Measurements from ENCODE around the gene FAM156A. TPM values are rescaled to one million over a fixed set of nuclear protein-coding genes. Genes with fewer than 3 reads are reported as not detected.
"Not testable (repeated sequence)": the region's sequence is repeated elsewhere in the genome, so short reads cannot be mapped to it uniquely, and the experiment has no call there.

Gene FAM156A
- total and polyA plus RNA-seq, 2 donors (not counting 3 experiments of a cell fraction or from before 2014, with no cell fraction given), result 15.3 to 16.1 TPM

GRCh38 chrX:52974336-52974992 is 16.1 kb upstream of the FAM156A start:
- H3K4me2 ChIP-seq (ENCODE audit: insufficient read depth, low read length); H3K4me3 ChIP-seq (replicated peaks in 1 of 3; ENCODE audit: insufficient read depth in 1 of 3, low read depth in 1 of 3, low read length in 3 of 3); H3K27me3 ChIP-seq (ENCODE audit: control insufficient read depth in 2 of 2, insufficient read depth in 2 of 2, low read length in 2 of 2); H3K9me1 ChIP-seq (replicated peaks; ENCODE audit: control insufficient read depth, extremely low read depth, insufficient read depth, low read length); H3K36me3 ChIP-seq (ENCODE audit: control insufficient read depth in 2 of 2, extremely low read depth in 1 of 2, insufficient read depth in 2 of 2, low read length in 2 of 2); H3K79me2 ChIP-seq (ENCODE audit: control insufficient read depth, insufficient read depth, low read length); H3K27ac ChIP-seq (ENCODE audit: insufficient read depth, low read depth, low read length); dilution Hi-C loops (cut with MboI; ENCODE audit: extremely low pct_ligation_motif_present, low sequenced_read_pairs); CTCF ChIA-PET; POLR2A ChIA-PET; FAIRE-seq; H3K9ac ChIP-seq (replicated peaks; ENCODE audit: extremely low read depth, insufficient read depth, low read length); H2AFZ ChIP-seq (ENCODE audit: low read depth, low read length); H3K9me3 ChIP-seq (replicated peaks; ENCODE audit: control insufficient read depth, insufficient read depth, low read length); intact Hi-C loops (cut with micrococcal nuclease); H3K4me1 ChIP-seq (ENCODE audit: control insufficient read depth, extremely low read depth, insufficient read depth, low read length); DNase-seq (ENCODE audit: low read depth, low spot score); H4K20me1 ChIP-seq (replicated peaks; ENCODE audit: control insufficient read depth, extremely low read depth, insufficient read depth, low read length); BruUV-seq (replicated peaks): not testable (repeated sequence)

- DNase-seq (ENCODE audit: low read depth, low spot score); intact Hi-C loops (cut with micrococcal nuclease); BruUV-seq (replicated peaks); FAIRE-seq; H3K4me1 ChIP-seq (ENCODE audit: control insufficient read depth, extremely low read depth, insufficient read depth, low read length); H2AFZ ChIP-seq (ENCODE audit: low read depth, low read length); POLR2A ChIA-PET; dilution Hi-C loops (cut with MboI; ENCODE audit: extremely low pct_ligation_motif_present, low sequenced_read_pairs); H4K20me1 ChIP-seq (replicated peaks; ENCODE audit: control insufficient read depth, extremely low read depth, insufficient read depth, low read length); H3K9me1 ChIP-seq (replicated peaks; ENCODE audit: control insufficient read depth, extremely low read depth, insufficient read depth, low read length); CTCF ChIA-PET; H3K27me3 ChIP-seq (ENCODE audit: control insufficient read depth in 2 of 2, insufficient read depth in 2 of 2, low read length in 2 of 2); H3K9ac ChIP-seq (replicated peaks; ENCODE audit: extremely low read depth, insufficient read depth, low read length); H3K27ac ChIP-seq (ENCODE audit: insufficient read depth, low read depth, low read length); H3K36me3 ChIP-seq (ENCODE audit: control insufficient read depth in 2 of 2, extremely low read depth in 1 of 2, insufficient read depth in 2 of 2, low read length in 2 of 2); H3K4me3 ChIP-seq (replicated peaks in 1 of 3; ENCODE audit: insufficient read depth in 1 of 3, low read depth in 1 of 3, low read length in 3 of 3); H3K9me3 ChIP-seq (replicated peaks; ENCODE audit: control insufficient read depth, insufficient read depth, low read length); H3K79me2 ChIP-seq (ENCODE audit: control insufficient read depth, insufficient read depth, low read length); H3K4me2 ChIP-seq (ENCODE audit: insufficient read depth, low read length): not testable (repeated sequence)
These were observed 9.6 kb upstream of the FAM156A start for GRCh38 chrX:52967922-52968321.

- CTCF ChIA-PET; DNase-seq (ENCODE audit: low read depth, low spot score); H3K27me3 ChIP-seq (ENCODE audit: control insufficient read depth in 2 of 2, insufficient read depth in 2 of 2, low read length in 2 of 2); H3K4me1 ChIP-seq (ENCODE audit: control insufficient read depth, extremely low read depth, insufficient read depth, low read length); H4K20me1 ChIP-seq (replicated peaks; ENCODE audit: control insufficient read depth, extremely low read depth, insufficient read depth, low read length); dilution Hi-C loops (cut with MboI; ENCODE audit: extremely low pct_ligation_motif_present, low sequenced_read_pairs); BruUV-seq (replicated peaks); H3K9me3 ChIP-seq (replicated peaks; ENCODE audit: control insufficient read depth, insufficient read depth, low read length); H3K9me1 ChIP-seq (replicated peaks; ENCODE audit: control insufficient read depth, extremely low read depth, insufficient read depth, low read length); H3K79me2 ChIP-seq (ENCODE audit: control insufficient read depth, insufficient read depth, low read length); H3K4me3 ChIP-seq (replicated peaks in 1 of 3; ENCODE audit: insufficient read depth in 1 of 3, low read depth in 1 of 3, low read length in 3 of 3); H3K4me2 ChIP-seq (ENCODE audit: insufficient read depth, low read length); H3K27ac ChIP-seq (ENCODE audit: insufficient read depth, low read depth, low read length); FAIRE-seq; intact Hi-C loops (cut with micrococcal nuclease); H3K9ac ChIP-seq (replicated peaks; ENCODE audit: extremely low read depth, insufficient read depth, low read length); H2AFZ ChIP-seq (ENCODE audit: low read depth, low read length); H3K36me3 ChIP-seq (ENCODE audit: control insufficient read depth in 2 of 2, extremely low read depth in 1 of 2, insufficient read depth in 2 of 2, low read length in 2 of 2); POLR2A ChIA-PET: not testable (repeated sequence)
These were observed 8.8 kb upstream of the FAM156A start for GRCh38 chrX:52966993-52967738.

GRCh38 chrX:52958961-52959360 is 643 bp upstream of the FAM156A start:
- DNase-seq (ENCODE audit: low read depth, low spot score); H3K4me2 ChIP-seq (ENCODE audit: insufficient read depth, low read length); BruUV-seq (replicated peaks); dilution Hi-C loops (cut with MboI; ENCODE audit: extremely low pct_ligation_motif_present, low sequenced_read_pairs); H3K9me3 ChIP-seq (replicated peaks; ENCODE audit: control insufficient read depth, insufficient read depth, low read length); H3K27ac ChIP-seq (ENCODE audit: insufficient read depth, low read depth, low read length); intact Hi-C loops (cut with micrococcal nuclease); H3K4me1 ChIP-seq (ENCODE audit: control insufficient read depth, extremely low read depth, insufficient read depth, low read length); H3K36me3 ChIP-seq (ENCODE audit: control insufficient read depth in 2 of 2, extremely low read depth in 1 of 2, insufficient read depth in 2 of 2, low read length in 2 of 2); H3K4me3 ChIP-seq (replicated peaks in 1 of 3; ENCODE audit: insufficient read depth in 1 of 3, low read depth in 1 of 3, low read length in 3 of 3); FAIRE-seq; H4K20me1 ChIP-seq (replicated peaks; ENCODE audit: control insufficient read depth, extremely low read depth, insufficient read depth, low read length); H3K9me1 ChIP-seq (replicated peaks; ENCODE audit: control insufficient read depth, extremely low read depth, insufficient read depth, low read length); H3K79me2 ChIP-seq (ENCODE audit: control insufficient read depth, insufficient read depth, low read length); POLR2A ChIA-PET; CTCF ChIA-PET; H3K27me3 ChIP-seq (ENCODE audit: control insufficient read depth in 2 of 2, insufficient read depth in 2 of 2, low read length in 2 of 2); H2AFZ ChIP-seq (ENCODE audit: low read depth, low read length); H3K9ac ChIP-seq (replicated peaks; ENCODE audit: extremely low read depth, insufficient read depth, low read length): not testable (repeated sequence)
